ENCODE measurements around the gene CCL18.
"Not testable (repeated sequence)": the region's sequence is repeated elsewhere in the genome, so short reads cannot be mapped to it uniquely, and the experiment has no call there.

DNA sequence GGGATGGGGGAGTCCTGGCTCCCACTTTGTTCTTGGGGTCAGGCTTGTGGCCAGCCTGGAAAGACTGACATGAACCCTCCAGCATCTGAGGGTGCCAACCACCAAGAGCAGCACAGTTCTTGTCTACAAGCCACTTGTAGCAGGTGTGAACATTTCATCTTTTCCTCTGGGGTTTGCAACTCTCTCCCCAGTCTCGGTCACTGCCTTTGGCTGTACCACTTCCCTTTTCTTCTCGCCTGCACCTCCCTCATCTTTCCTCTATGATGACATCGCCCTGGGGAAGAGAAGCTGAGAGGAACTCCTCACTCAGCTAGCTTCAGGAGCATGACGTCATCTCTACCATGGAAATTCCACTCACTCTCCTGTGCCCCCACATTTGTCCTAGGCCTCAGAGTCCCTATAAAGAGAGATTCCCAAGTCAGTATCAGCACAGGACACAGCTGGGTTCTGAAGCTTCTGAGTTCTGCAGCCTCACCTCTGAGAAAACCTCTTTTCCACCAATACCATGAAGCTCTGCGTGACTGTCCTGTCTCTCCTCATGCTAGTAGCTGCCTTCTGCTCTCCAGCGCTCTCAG lies 39.4 kb downstream of the CCL18 start, which contains the start of gene CCL4:
- not testable (repeated sequence) for TF ChIP-seq EZH2 (IDR thresholded peaks at IDR 0.05; ENCODE audit: borderline replicate concordance, low read depth, low read length, severe bottlenecking)
- TF ChIP-seq, protein P1, sequence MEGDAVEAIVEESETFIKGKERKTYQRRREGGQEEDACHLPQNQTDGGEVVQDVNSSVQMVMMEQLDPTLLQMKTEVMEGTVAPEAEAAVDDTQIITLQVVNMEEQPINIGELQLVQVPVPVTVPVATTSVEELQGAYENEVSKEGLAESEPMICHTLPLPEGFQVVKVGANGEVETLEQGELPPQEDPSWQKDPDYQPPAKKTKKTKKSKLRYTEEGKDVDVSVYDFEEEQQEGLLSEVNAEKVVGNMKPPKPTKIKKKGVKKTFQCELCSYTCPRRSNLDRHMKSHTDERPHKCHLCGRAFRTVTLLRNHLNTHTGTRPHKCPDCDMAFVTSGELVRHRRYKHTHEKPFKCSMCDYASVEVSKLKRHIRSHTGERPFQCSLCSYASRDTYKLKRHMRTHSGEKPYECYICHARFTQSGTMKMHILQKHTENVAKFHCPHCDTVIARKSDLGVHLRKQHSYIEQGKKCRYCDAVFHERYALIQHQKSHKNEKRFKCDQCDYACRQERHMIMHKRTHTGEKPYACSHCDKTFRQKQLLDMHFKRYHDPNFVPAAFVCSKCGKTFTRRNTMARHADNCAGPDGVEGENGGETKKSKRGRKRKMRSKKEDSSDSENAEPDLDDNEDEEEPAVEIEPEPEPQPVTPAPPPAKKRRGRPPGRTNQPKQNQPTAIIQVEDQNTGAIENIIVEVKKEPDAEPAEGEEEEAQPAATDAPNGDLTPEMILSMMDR (IDR thresholded peaks at IDR 0.05; ENCODE audit: borderline replicate concordance, extremely low read depth, low read length, poor library complexity, severe bottlenecking): not testable (repeated sequence)

All from DND-41 (cell line).